Lower lobe of right lung (tissue), 2 donors: ENCODE data around the gene LRRFIP2. TPM values are rescaled to one million over a fixed set of nuclear protein-coding genes. Genes with fewer than 3 reads are reported as not detected.
"Not testable (repeated sequence)": the region's sequence is repeated elsewhere in the genome, so short reads cannot be mapped to it uniquely, and the experiment has no call there.

Experiments
- ATAC-seq, 2 donors: fragments of 200-7000 bp; cut with Tn5 transposase; one replicate each; pipeline ENCODE4 v1.9.1; 2020 to 2022; ENCODE audit warnings: mild to moderate bottlenecking in 2 of 2, moderate library complexity in 2 of 2
- DNase-seq: peaks from one replicate; pipeline ENCODE4 v3.0.0-alpha.2; 2020
- H3K27ac ChIP-seq: fragments of 200-600 bp; one replicate; pipeline ENCODE4 v1.8.0; 2022
- H3K27me3 ChIP-seq: fragments of 200-600 bp; one replicate; pipeline ENCODE4 v1.8.0; 2022; ENCODE audit warnings: low read depth
- H3K36me3 ChIP-seq: fragments of 200-600 bp; one replicate; pipeline ENCODE4 v1.8.0; 2022; ENCODE audit warnings: mild to moderate bottlenecking
- H3K4me1 ChIP-seq: fragments of 200-600 bp; one replicate; pipeline ENCODE4 v1.8.0; 2022
- H3K4me3 ChIP-seq: fragments of 200-600 bp; one replicate; pipeline ENCODE4 v1.8.0; 2022; ENCODE audit warnings: mild to moderate bottlenecking
- H3K9me3 ChIP-seq: fragments of 200-600 bp; one replicate; pipeline ENCODE4 v1.8.0; 2022
- CTCF ChIP-seq: fragments of 200-600 bp; IDR thresholded peaks from one replicate; pipeline ENCODE4 v1.8.0; 2022; ENCODE audit warnings: antibody characterized with exemption, mild to moderate bottlenecking
- intact Hi-C: fragments of 100-400 bp; cut with DNase I; formaldehyde crosslinking; loops from one replicate; pipeline ENCODE4 v1.11.0; 2022
- long read RNA-seq: library from polyadenylated mRNA; unstranded; transcript quantifications from one replicate; pipeline ENCODE4 v2.0.0, GENCODE V29; 2021
- total RNA-seq: library from RNA; stranded (reverse); fragmentation: NEBNext Ultra II Directional; extraction: Animal tissue kit (Norgen Biotek cat#: 25700); gene quantifications from one replicate; pipeline ENCODE4 v1.2.1, GENCODE V29; 2021
- donor health status: DM: no; HTN: yes; CAD: no; lungs with severe emphysema.

The LRRFIP2 gene
- total RNA-seq, result 44.4 TPM
- long read RNA-seq, transcript LRRFIP2-205 (15 exons, 2,522 nt), result major isoform, 30 of 92 reads
- long read RNA-seq, transcript LRRFIP2-209 (15 exons, 1,989 nt), result minor isoform, 9 of 92 reads
- long read RNA-seq, transcript LRRFIP2-202 (14 exons, 2,821 nt), result minor isoform, 7 of 92 reads
- long read RNA-seq, partial matches to known transcripts, result 9 of 92 reads
- long read RNA-seq, other reads (novel, unspliced or antisense), result 32 of 92 reads

- TF ChIP-seq CTCF, result no peak
- Histone ChIP-seq H3K27me3 (no peaks in the 10 kb centered on the region), H3K36me3 (peaks cover 20% of the 10 kb centered on the region), H3K27ac (peak within 1 kb of the TSS; percentile 98), H3K4me3 (peak within 1 kb of the TSS; percentile 92), H3K9me3 (no peaks in the 10 kb centered on the region), H3K4me1 (peaks cover 61% of the 10 kb centered on the region)
- no peak for ATAC-seq
- no peak for DNase-seq
- intact Hi-C loops, result no loop called here
These were observed at the start of gene LRRFIP2 for GRCh38 chr3:37174532-37175126. LRRFIP2 (minus strand) TSS chr3:37174582; CDS start chr3:37148983, 25,599 bp downstream.

GRCh38 chr3:37223576-37223975 lies 49.2 kb upstream of the LRRFIP2 start:
- Histone ChIP-seq H3K27me3 (no peaks in the 10 kb centered on the region), H3K9me3 (no peaks in the 10 kb centered on the region), H3K4me3 (no peak overlapping the region), H3K36me3 (no peaks in the 10 kb centered on the region), H3K4me1 (no peaks in the 10 kb centered on the region), H3K27ac (no peak overlapping the region)
- intact Hi-C loops, result loop anchor here (10.0 kb wide), 1 partner anchor 209 kb away; no protein-coding TSS in a partner anchor
- DNase-seq (no peak), ATAC-seq (no peak)
- TF ChIP-seq CTCF, result no peak

GRCh38 chr3:37223141-37223558 lies 48.8 kb upstream of the LRRFIP2 start:
- no peaks in the 10 kb centered on the region for H3K27me3 ChIP-seq
- TF ChIP-seq CTCF, result no peak
- H3K4me1 ChIP-seq, result no peaks in the 10 kb centered on the region
- H3K9me3 ChIP-seq, result no peaks in the 10 kb centered on the region
- intact Hi-C loops, result loop anchor here (10.0 kb wide), 1 partner anchor 208 kb away; no protein-coding TSS in a partner anchor
- no peak overlapping the region for H3K27ac ChIP-seq
- H3K4me3 ChIP-seq, result no peak overlapping the region
- DNase-seq (no peak), ATAC-seq (no peak)
- H3K36me3 ChIP-seq, result no peaks in the 10 kb centered on the region

- not testable (repeated sequence) for DNase-seq, H3K27me3 ChIP-seq, H3K4me1 ChIP-seq, ATAC-seq, H3K36me3 ChIP-seq, H3K9me3 ChIP-seq, H3K4me3 ChIP-seq, H3K27ac ChIP-seq
- intact Hi-C loops, result loop anchor here (10.0 kb wide), 1 partner anchor 208 kb away; no protein-coding TSS in a partner anchor
These were observed 48.2 kb upstream of the LRRFIP2 start for GRCh38 chr3:37222542-37222941.

- H3K27ac ChIP-seq, result no peak overlapping the region
- DNase-seq, result no peak
- H3K27me3 ChIP-seq, result no peaks in the 10 kb centered on the region
- no peak overlapping the region for H3K4me3 ChIP-seq
- no peaks in the 10 kb centered on the region for H3K9me3 ChIP-seq
- no peak for ATAC-seq
- no peak for TF ChIP-seq CTCF
- H3K36me3 ChIP-seq, result no peaks in the 10 kb centered on the region
- H3K4me1 ChIP-seq, result no peaks in the 10 kb centered on the region
- intact Hi-C loops, result loop anchor here (10.0 kb wide), 1 partner anchor 207 kb away; no protein-coding TSS in a partner anchor
These were observed 47.0 kb upstream of the LRRFIP2 start for GRCh38 chr3:37221407-37221806.

GRCh38 chr3:37219266-37219665 lies 44.9 kb upstream of the LRRFIP2 start:
- no peaks in the 10 kb centered on the region for H3K9me3 ChIP-seq
- no peaks in the 10 kb centered on the region for H3K27me3 ChIP-seq
- no peak overlapping the region for H3K4me3 ChIP-seq
- H3K4me1 ChIP-seq, result no peaks in the 10 kb centered on the region
- ATAC-seq (no peak), DNase-seq (no peak)
- no peaks in the 10 kb centered on the region for H3K36me3 ChIP-seq
- intact Hi-C loops, result no loop called here
- no peak overlapping the region for H3K27ac ChIP-seq
- TF ChIP-seq CTCF, result no peak
